Lung microvascular endothelial cell (primary cell): Measurements from ENCODE around the gene NID1. TPM values are rescaled to one million over a fixed set of nuclear protein-coding genes. Genes with fewer than 3 reads are reported as not detected.
"Not testable (repeated sequence)": the region's sequence is repeated elsewhere in the genome, so short reads cannot be mapped to it uniquely, and the experiment has no call there.

ENCODE experiments used
- DNase-seq, 2 donors: peaks; one replicate each; pipeline versions ENCODE4 v3.0.0 to v3.0.0-alpha.2; 2010; ENCODE audit warnings: low read depth in 2 of 2
- total RNA-seq: library from RNA; depleted of rRNA; stranded (reverse); fragments of >200 nt; gene quantifications from 2 replicates; pipeline ENCODE4 v1.2.1, GENCODE V29; 2014

The NID1 gene
- total RNA-seq, 1 donor from 2014 or later = 131 TPM

DNA sequence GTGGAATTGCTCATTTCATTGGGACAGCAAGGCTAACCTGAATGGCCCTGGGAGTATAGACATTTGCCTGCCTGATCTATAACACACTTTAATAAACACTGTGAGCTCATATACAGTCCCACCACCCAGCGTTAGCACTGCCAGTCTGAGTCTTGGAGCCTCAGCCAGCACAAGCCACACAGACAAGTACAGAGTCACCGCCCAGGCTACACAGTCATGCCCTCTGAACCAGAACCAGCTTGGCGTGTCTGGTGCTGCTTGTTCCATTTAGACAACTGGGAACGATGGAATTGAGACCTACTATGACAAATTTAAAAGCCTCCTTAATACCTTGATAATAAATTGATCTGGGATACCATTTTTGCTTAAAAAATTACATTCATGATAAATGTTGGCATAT lies 31.6 kb downstream of the NID1 start:
- no peak for DNase-seq

DNA sequence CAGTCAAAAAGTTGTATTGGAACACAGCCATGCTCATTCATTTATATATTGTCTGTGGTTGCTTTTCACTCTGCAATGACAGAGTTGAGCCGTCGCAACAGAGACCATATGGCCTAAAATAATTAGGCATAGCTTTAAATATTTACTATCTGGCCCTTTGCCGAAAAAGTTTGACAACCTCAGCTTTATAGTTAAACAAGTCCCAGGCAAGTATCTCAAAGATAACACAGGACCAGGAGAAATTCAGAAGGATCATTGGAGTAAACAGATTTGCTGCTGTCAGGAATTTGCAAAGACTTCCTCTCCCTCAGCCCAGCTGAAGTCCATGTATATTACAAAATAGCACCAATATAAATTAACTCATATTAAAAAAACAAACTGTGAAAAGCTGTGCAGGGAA lies 34.4 kb downstream of the NID1 start:
- DNase-seq = no peak

DNA sequence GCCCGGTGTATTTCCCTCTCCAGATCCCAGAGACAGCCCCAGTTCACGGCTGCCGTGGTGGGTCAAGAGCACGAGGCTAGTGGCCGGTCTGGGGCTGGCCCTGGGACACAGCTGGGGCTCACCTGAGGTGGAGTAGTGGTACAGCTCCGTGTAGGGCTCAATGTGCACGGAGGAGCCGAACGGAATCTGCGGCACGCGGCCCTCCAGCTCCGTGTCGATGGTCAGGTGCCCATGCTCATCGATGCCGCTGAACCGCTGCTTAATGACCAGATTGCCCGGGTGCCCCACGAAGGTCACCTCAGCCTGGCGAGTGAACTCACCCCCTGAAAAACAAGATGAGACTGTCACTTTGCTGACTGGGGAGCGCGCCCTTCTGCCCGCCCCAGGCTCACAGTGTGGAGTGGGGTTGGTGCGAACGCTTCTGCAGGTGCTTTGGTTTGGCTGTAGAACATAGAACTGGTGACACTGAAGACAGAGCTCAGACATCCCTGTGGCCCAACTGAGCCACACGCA lies 35.4 kb downstream of the NID1 start:
- DNase-seq = no peak

GRCh38 chr1:236027104-236027503 lies 37.8 kb downstream of the NID1 start:
- DNase-seq = no peak

- no peak for DNase-seq
Observed at GRCh38 chr1:236025836-236026235, 39.1 kb downstream of the NID1 start.

- no peak for DNase-seq
Observed at GRCh38 chr1:236024641-236025040, 40.2 kb downstream of the NID1 start.

DNA sequence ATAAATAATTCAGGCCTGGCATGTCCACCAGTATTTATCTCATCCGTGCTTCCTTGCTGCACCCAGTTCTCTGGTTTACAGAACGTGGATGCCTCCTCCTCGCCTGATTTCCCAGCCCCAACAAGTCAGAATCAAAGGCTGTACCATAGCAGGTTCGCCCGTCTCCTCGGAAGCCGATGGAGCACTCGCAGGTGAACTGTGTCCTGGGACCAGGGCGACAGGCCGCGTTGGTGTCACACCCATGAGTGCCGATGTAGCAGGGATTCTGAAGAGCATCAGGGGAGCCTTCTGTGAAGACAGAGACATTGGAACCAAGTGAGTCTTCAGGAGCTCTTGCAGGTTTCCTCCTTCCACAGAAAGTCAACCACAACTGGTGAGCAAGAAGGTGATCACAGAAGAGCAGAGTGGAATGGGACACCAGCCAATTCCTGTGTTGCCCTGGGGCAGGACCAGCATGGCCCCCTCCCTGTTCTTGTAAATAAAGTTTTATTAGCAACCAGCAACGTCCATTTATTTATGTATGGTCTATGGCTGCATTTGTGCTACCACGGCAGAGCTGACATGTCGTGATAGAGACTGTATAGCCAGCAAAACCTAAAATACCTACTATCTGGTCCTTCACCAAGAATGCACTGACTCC lies 40.8 kb downstream of the NID1 start:
- DNase-seq = no peak

- no peak for DNase-seq
Observed at GRCh38 chr1:236021424-236022135, 43.3 kb downstream of the NID1 start.

GRCh38 chr1:236020359-236021219 lies 44.3 kb downstream of the NID1 start:
- no peak for DNase-seq

- no peak for DNase-seq
Observed at GRCh38 chr1:236018885-236019453, 45.9 kb downstream of the NID1 start.

- DNase-seq = no peak
Observed at GRCh38 chr1:236016782-236017400, 48.0 kb downstream of the NID1 start.

DNA sequence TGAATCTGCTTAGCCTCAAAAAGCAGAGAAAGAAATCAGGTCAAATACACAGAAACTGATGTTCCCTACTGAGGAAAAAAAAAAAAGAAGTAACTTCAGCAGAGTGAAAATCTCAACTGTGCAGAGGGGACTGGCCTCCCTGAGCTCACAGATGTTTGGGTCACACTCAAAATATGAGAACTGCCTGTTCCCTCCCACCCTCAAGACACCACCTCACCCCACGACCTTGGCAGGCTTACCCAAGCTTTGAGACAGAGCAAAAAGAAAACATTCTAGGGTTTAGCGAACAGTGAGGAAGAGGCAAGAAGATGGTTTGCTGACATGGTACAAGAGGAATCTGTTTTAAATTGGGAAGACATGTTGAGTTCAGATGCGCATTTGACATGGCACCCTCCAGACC lies 48.8 kb downstream of the NID1 start:
- no peak for DNase-seq

DNA sequence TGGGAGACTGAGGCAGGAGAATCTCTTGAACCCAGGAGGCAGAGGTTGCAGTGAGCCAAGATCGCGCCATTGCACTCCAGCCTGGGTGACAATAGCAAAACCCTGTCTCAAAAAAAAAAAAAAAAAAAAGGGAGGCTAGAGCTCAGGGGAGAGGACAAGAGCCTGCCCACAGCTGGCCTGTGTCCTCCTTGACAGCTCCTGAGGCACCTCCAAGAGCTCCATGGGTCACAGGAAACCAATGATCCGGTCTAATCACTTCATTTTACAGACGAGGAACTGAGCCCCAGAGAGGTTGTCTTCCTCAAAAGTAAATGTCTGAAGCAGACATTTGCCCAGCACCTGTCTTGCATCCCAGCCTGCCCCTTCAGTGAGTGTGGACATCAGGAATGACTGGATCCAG lies 49.4 kb downstream of the NID1 start:
- DNase-seq = no peak

- no peak for DNase-seq
Observed at GRCh38 chr1:236013330-236013729, 51.6 kb downstream of the NID1 start.

DNA sequence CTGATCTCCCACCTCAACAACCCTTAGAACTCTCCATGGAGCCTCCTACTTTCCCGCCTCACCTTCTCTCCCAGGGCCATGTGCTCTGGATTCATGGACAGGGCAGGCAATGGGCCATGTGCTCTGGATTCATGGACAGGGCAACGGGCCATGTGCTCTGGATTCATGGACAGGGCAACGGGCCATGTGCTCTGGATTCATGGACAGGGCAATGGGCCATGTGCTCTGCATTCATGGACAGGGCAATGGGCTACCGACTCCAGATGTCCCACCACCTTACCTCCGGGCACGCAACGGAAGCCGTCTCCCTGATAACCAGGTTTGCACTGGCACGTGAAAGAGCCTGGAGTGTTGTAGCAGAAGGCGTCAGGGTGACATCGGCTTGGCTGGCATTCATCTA lies 53.2 kb downstream of the NID1 start:
- DNase-seq = no peak

DNA sequence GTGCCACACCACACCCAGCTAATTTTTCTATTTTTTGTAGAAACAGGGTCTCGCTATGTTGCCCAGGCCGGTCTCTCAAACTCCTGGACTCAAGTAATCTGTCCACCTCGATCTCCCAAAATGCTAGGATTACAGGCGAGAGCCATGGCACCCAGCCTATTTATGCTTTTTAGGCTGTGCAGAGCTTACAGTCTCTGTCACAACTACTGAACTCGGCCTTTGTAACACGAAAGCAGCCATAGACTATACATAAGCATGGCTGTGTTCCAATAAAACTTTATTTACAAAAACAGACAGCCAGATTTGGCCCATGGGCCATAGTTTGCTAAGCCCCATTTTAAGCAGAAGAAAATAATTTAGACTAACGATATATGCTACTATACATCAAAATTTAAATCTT lies 54.4 kb downstream of the NID1 start:
- peak in 1 of 2 donors; percentile 9 for DNase-seq

- DNase-seq = peak; percentile 76 to 79
Observed at GRCh38 chr1:236009857-236010256, 55.0 kb downstream of the NID1 start.

- no peak for DNase-seq
Observed at GRCh38 chr1:236009191-236009590, 55.7 kb downstream of the NID1 start.

DNA sequence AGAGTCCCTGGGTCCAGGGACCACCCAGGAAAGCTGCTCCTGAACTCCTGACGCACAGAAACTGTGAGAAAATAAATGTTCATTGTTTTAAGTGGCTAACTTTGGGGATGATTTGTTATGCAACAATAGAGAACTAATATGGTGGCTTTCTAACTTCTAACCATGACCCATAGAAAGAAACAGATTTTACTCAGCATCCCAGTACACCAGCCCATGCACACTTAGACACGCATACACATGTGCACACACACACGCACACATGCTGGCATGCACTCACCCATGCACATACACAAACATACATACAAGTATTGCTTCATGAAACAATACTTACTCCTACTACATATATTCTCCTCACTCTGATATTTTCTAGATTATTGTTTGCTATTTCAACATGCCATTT lies 57.1 kb downstream of the NID1 start:
- DNase-seq = no peak

DNA sequence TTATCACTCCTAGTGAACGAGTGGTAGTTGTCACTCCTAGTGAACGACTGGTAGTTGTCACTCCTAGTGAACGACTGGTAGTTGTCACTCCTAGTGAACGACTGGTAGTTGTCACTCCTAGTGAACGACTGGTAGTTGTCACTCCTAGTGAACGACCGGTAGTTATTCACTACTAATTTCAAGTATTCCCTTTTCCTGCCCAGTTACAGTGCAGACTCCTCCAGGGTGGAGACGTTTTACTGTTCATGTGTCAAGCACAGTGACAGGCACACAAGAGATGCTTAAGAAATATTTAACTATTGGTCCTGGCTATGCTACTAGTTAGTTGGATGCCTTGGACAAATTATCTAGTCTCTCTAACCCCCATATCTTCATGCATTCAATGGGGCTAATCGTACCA lies 61.8 kb downstream of the NID1 start:
- not testable (repeated sequence) for DNase-seq

GRCh38 chr1:236002572-236002971 lies 62.3 kb downstream of the NID1 start:
- no peak for DNase-seq

DNA sequence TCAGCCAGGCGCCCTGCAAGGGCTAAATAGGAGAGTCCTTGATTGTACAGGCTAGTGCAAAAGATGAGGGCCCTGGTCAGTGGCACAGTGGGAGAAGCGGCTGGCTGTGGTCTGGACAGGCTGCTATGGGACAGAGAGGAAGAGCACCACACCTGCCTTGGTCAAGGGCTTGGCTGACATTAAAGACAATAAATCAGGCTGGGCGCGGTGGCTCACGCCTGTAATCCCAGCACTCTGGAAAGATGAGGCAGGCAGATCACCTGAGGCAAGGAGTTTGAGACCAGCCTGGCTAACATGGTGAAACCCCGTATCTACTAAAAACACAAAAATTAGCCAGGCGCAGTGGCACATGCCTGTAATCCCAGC lies 62.9 kb downstream of the NID1 start:
- DNase-seq = no peak
